ENCODE results near the gene FAM118B.

The FAM118B gene

DNA sequence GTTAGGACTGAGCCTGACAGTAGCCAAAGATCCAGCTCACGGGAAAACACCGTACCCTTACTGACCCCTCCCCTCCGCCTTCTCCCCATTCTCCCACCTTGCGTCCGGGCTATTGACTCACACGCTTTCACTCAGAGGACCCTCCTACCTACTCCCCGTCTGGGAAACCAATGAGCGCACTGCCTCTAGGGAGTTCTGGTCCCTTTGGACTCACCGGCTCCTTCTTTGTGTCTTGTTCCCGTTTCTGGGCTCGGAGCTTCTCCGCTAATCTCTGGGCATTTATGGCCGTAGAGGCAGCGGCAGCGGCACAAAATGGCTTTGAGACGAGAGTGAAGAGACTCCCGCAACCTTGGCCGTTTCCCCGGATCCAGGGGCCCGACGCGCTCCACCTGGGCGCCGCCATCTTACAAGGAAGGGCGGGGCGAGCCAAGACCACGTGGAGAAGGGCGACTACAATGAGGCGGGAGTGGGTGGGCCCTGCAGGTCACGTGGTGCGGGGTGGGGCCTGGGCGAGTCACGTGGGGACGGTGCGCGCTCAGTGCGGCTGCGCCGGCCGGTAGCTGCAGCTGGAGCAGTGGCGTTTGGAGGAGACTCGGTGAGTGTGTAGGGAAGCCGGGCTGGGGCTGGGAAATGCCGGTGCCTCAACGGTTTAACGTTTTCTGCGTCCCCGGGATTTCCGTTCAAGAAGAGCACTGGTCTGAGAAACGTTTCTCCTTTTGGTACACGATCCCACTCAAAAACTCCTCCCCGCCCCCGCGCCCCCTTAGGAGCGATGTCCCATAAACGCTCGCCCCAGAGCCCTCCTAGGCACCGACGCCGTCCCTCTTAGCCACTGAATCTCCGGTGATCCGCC lies at the start of gene FAM118B, which contains the start of gene RPUSD4:
TSS of gene FAM118B (plus strand) at position 547 of the 853 bp plus-strand sequence. CDS start 23,220 bp downstream, outside the sequence.
TSS of gene RPUSD4 (minus strand) at position 415 of the 853 bp plus-strand sequence. CDS start at position 403, 12 bp downstream.
- peak; percentile 98 to 99 for DNase-seq (ENCODE audit: low read depth in 2 of 2, low spot score in 1 of 2)

DNA sequence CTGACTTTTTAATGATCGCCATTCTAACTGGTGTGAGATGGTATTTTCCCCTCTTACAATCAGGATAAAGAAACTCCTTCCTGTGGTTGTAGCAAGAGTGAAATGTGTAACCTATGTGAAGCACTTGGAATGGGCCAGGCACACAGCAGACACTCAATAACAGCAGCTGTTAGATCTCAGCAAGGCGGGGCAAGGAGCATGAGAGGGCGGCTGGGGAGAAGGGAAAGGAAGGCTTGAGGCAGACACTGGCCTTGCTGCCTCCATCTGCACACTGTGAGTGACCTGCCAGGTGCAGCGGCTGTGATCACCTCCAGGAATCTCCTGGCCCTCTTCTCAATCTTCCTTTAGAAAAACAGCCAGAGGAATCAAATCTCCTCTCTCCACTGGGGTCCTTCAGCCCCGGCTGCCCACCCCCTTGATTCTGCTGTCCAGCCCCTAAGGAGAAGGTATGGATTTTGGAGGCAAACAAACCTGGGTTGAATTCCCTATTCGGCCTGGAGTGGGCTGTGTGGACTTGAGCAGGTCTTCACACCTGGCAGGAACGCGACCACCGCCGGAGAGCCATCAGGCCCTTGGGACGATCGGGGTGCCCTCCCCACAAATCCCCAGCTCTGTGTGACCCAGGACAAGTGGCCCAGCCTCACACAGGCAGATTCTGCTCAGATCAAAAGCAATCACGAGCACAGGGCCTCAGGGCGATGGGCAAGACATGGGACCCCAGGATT lies 49.1 kb upstream of the FAM118B start:
- no peak for DNase-seq (ENCODE audit: low read depth in 2 of 2, low spot score in 1 of 2)

DNA sequence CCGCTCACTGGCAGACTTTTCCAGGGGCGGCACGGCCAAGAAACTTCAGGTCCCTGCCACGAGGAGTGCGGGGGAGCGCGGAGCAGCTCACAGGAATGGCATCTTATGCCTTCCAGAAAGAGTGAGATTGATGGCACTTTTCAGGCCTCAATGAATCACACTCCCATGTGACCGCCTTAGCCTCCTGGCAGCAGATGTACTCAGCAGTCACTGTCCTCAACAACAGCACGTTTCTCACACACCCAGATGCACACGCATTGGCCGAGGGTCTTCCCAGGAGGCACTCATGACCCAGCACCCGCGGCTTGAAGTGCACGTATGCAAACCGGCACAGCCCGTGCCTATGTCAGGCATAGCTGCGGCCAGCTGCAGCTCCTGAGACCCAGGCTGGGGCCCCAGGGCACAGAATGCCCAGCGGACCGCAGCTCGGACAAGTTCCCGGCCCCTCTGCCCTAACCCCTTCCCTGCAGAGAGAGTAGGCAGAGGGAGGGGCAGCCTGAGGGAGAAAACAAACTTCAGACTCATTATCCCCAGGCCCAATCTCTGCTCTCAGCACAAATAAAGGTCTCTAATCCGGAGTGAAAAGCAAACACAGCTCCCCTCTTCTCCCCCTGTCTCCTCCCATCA lies 48.4 kb upstream of the FAM118B start:
- no peak for DNase-seq (ENCODE audit: low read depth in 2 of 2, low spot score in 1 of 2)

DNA sequence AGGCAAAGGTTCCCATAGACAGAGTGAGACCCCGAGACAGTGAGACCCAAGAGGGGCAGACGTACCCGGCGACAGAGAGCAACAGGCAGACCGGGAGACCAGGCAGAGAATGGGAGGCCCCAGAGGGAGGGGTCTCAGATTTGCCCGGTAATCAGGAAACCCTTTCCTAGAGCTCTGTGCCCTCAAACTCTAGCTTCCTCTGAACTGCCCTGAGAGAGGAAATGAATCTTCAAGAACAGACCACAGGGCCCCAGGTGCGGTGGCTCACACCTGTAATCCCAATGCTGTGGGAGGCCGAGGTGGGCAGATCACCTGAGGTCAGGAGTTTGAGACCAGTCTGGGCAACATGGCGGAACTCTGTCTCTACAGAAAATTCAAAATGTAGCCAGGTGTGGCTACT lies 47.8 kb upstream of the FAM118B start:
- DNase-seq (ENCODE audit: low read depth in 2 of 2, low spot score in 1 of 2): no peak

DNA sequence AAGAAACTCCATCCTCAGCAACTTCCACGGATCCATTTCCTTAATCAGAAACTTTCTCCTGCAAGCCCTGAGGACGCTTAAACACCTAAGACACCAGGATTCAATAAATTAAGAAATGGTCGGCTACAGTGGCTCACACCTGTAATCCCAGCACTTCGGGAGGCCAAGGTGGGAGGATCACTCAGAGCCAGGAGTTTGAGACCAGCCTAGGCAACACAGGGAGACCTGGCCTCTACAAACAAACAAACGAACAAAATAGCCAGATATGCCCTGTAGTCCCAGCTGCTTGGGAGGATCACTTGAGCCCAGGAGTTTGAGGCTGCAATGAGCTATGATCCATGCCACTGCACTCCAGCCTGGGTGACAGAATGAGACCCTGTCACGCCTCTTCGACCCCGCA lies 46.8 kb upstream of the FAM118B start:
- DNase-seq (ENCODE audit: low read depth in 2 of 2, low spot score in 1 of 2): no peak

DNA sequence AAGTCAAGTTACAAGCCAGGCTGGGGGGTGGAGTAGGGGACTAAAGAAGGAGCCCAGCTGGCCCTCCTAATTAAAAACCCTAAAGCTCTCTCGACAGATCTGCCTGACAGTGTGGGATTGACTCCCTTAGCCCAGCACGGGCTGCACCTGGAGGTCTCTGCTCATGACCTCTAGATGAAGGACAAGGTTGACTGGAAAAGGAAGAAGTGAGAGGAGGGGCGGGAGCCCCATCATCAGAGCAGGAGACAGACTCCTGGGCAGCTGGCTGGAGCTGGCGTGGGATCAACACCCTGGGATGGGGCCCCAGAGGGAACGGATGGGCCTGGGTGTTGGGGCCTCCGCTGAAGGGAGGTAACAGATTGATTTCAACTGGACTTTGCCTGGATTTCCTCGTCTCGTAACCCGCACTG lies 46.3 kb upstream of the FAM118B start:
- DNase-seq (ENCODE audit: low read depth in 2 of 2, low spot score in 1 of 2): no peak

DNA sequence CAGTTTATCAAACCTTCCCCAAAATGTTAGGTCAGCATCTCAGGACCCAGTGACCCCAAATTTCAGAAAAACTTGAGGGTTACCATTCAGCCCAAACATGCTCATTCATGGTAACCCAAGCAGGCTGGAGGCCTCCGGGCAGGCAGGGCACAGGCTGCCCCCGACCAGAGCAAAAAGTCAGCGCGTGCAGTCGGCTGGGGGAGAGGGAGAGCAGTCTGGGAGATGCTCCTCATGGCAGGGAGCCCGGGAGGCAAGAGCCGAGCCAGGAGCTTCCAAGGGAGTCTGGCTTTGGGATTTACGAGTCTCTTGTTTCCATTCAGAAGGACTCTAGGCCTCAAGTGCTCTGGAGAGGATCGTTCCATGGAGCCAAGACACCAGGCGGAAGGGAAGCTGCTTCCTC lies 45.8 kb upstream of the FAM118B start:
- DNase-seq (ENCODE audit: low read depth in 2 of 2, low spot score in 1 of 2): no peak

DNA sequence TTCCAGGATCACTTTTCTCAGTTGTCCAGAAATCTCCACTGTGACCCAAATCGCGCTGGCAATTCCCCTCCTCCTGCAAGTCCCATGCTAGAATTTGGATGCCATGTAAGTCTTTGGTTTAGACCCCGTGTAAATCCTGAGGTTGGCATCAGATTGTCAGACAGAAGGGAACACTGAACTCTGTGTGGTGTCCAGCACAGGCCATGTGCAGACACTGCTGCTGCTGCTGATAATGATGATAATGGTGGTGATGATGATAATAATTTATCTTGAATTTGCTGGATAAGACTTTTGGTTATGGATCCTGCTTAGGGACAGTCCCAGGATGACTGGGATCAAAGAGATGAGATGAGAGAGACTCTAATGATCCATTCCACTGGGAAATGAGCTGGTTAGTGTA lies 45.2 kb upstream of the FAM118B start:
- DNase-seq (ENCODE audit: low read depth in 2 of 2, low spot score in 1 of 2): no peak

DNA sequence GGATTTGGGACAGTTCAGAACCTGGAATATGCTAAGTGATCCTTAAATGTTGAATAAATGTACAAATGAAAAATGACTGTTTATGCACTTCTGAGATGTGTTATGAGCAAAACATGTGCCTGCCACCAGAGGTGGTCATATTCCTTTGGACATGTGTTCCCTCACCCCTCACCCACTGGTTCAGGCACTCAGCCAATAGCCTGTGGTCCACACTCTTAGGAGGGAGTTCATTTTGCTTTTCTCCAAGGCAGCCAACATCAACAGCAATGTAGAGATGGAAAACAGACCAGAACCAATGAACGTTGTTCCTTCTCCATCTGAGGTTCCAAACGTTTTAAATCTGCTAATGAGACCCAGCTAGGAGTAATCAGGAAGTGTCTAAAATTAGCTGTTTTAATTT lies 44.1 kb upstream of the FAM118B start:
- no peak for DNase-seq (ENCODE audit: low read depth in 2 of 2, low spot score in 1 of 2)

DNA sequence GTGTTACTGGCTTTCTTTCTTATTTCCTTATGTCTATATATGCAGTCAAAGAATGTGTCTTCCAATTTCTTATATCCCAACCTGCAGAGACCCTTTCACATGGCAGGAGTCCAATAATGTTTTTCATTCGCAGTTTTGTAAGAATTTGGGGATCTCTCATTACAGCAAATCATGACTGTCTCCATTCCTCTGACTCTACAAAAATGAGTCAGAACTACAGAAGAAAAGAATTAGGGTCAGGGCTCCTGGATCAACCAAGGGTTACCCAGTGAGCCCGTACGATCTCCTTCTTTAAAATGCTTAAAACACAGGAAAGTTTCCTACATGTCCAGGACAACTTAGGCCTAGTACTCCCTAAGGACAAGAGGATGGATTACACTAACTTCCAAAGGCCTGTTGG lies 42.3 kb upstream of the FAM118B start:
- no peak for DNase-seq (ENCODE audit: low read depth in 2 of 2, low spot score in 1 of 2)

DNA sequence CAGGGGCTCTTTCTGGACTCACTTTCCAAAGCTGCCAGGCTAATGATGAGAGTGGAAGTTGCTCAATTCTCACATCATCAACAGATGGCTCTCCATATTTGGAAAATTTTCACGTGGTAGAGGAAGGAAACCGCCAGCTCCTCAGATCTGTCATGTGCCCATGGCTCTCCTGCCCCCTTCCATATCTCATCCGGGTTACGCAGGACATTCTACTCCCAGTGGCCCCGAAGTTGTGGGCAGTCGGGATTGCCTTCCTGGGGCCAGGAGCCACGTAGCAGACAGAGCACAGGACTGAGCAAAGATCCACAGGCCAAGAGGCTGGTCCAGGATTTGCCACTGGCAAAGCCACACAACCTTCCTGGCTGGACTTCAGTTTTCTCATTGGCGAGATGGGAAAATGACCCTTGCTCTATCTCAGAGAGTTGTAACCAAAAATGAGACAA lies 39.0 kb upstream of the FAM118B start:
- no peak for DNase-seq (ENCODE audit: low read depth in 2 of 2, low spot score in 1 of 2)

DNA sequence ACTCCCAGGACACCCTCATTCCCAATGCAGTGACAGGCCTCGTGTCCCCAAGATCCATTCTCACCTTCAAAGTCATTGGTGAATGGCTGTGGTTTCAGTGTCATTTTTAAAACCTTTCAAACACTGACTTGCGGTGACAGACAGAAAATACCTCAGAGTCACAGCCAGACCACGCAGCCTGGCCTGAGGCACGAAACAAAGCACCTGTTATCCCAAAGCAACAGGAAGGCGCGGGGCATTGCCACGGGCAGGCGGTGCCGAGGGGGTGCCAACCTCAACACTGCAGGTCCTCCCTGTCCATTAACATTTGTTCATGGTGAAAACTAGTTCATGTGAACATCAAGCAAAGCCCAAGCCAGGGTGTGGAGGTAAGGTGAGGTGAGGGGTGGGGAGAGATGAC lies 38.3 kb upstream of the FAM118B start:
- DNase-seq (ENCODE audit: low read depth in 2 of 2, low spot score in 1 of 2): no peak

DNA sequence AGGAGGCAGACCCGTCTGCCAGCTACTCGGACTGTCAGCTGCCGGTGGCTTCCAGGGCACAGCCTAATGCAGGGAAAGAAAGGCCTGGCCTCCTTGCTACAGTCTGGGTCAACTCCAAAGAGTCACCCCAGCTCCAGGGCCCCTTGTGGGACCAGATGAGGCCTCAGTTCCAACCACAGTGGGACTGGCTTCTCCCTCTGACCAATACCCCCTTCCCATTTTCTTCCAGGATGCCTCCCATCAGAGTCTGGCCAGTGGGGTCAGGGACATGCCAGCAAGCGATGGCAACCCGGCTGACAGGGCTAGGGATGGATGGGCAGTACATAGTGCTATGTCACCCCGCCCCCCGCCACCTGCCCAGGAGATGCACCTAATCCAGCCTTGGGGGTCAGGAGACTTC lies 36.8 kb upstream of the FAM118B start:
- no peak for DNase-seq (ENCODE audit: low read depth in 2 of 2, low spot score in 1 of 2)

DNA sequence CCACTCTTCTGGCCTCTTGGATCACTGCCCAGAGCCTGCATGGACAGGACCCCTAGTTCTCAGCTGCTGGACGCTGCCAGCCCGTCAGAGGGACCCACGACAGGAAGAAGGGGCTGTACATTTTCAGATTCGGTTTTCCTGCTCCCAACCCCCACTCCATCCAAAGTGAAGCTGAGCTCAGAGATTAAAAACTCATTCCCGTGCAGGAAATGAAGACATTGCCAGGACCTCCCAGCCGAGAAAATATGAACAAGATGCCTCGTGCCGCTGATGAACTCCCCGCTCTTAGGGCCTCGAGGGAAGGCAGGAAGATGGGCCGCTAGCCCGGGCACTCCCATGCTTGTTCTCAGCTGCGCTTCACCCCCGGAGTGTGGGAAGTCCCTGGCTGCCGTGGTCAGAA lies 36.2 kb upstream of the FAM118B start:
- no peak for DNase-seq (ENCODE audit: low read depth in 2 of 2, low spot score in 1 of 2)

DNA sequence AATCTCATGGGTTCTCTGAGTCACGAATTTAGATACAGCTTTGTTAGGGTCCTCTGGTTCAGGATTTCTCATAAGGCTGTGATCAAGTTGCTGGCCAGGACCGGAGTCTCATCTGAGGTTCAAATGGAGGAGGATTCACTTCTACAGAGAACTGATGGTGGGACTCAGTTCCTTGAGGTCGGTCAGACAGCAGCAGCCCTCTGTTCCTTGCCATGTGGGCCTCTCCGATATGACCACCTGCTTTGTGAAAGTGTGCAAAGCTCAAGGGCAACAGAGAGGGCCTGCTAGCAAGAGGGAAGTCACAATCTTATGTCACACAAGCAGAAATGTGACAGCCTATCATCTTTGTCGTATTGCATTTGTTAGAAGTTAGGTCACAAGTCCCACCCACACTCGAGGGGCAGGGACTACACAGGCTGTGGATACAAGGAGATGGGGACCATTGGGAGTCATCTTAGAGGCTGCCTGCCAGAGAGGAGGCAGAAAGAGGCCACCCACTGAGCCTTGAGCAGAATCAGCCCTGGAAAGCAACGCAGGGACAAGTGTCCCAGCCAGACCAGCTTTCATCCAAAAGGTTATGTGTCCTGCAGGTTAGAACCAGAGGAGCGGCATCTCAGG lies 34.6 kb upstream of the FAM118B start:
- DNase-seq (ENCODE audit: low read depth in 2 of 2, low spot score in 1 of 2): no peak

DNA sequence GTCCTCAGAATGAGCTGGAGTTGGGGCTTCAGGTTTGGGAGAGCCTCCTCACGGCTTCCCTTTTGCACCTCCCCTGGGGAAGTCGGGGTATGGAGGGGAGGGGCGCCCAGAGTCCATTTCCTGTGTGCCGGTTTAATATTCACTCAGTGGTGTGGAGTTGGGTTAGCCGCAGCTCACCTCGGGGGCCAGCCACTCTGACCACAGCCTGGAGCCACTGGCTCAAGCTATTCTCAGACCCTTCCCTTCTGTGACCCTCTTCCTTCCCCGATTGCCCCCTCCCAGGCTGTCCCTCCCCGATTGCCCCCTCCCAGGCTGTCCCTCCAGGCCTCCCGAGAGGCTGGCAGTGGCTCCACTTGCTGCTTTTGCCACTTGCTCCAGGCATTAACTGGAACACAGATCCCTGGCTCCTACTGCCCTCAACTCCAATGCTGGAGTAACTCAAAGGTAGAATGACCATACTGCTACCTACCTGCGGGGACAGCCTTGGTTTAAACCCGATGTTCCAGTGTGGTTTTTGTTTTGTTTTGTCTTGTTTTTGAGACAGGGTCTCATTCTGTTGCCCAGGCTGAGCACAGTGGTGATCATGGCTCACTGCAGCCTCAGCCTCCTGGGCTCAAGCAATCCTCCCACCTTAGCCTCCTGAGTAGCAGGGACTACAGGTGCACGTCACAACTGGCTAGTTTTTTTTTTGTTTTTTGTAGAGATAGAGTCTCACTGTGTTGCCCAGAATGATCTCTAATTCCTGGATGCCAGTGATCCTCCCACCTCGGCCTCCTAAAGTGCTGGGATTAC lies 29.4 kb upstream of the FAM118B start:
- DNase-seq (ENCODE audit: low read depth in 2 of 2, low spot score in 1 of 2): no peak

DNA sequence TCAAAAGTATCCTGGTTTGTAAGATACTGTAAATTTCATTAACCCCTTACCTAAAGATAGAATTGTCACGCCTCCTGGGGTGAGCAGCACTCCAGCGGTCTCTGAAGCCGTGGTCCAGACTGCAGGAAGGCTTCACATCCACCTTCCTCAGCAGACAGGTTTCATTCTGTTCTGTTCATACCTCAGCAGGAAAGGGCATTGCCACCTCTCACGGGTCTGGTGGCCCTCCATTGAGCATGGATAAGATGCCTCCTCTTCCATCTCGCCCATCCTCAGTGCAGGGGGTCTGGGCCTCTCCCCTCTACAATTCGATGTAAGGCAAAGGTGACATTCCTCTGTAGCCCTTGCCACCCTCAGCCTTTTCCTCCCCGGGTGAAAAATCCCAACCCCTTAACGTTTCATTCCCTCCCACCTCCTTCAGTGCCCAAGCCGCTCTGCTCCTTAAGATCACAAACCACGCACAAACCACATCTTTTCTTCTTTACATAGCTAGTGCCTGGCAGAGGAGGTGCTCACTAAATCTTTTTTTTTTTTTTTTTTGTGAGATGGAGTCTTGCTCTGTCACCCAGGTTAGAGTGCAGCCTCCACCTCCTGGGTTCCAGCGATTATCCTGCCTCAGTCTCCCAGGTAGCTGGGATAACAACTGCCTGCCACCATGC lies 28.7 kb upstream of the FAM118B start:
- no peak for DNase-seq (ENCODE audit: low read depth in 2 of 2, low spot score in 1 of 2)

DNA sequence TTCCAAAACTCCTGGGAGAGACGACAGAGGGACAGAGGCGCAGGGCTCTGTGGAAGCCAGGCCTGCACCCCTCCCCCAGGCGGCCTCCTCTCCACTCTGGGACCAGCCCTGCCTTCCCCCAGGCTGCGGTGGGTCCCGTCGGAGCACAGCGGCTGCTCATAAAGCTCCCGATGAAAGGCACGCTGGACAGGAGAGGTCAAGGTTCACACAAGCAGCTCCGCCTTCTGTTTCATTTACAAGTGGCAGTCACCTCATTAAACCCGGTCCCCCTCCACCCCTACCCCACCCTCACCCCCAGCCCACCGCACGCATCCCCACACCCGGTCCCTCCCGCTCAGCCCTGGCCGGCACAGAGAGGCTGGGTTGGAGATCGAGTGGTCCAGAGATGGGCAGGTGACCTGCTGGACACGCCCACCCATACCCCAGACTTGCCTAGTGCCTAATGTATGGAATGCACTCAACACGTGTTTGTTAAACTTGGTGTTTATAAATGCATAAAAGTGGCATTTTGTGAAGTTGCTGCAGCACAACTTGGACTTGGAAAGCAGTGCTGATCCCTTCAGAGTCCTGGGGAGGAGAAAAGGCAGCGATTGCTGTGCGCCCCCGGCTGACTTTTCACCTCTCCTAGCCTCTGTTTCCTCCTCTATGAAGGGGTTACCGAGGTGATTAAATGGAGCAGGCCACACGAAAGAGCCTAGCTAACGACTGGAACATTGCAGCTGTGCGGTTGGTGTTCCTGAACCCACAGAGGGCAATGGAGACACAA lies 26.1 kb upstream of the FAM118B start:
- DNase-seq (ENCODE audit: low read depth in 2 of 2, low spot score in 1 of 2): no peak

DNA sequence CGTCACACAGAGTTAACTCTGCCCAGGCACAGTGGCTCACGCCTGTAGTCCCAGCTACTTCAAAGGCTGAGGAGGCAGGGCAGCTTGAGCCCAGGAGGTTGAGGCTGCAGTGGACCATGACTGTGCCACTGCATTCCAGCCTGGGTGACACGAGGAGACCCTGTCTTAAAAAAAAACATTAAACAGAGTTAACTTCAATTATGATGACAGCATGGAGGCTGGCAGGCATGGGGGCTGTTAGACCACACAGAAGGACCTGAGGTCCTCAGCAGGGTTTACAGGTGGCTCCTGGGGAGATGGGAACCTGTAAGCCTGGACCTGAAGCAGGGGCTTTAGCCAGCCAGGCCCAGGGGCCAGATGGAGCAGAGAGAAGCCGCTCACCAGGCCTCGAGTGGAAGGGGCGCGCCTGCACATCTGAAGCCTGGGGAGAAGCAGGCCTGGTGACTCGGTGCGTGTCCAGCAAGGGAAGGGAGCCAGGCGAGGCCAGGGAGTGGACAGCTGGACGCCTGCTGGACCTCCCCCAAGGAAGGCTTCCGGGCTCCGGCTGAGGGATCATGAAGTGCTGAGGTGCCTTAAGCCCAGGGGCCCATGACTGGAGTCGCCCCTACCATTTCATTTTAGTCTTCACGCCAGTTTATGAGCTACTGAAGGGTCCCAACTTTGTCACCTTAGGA lies 25.4 kb upstream of the FAM118B start:
- DNase-seq (ENCODE audit: low read depth in 2 of 2, low spot score in 1 of 2): no peak
